GM19372 (cell line): Measurements from ENCODE around the gene APOL2.

ENCODE experiments used
- ATAC-seq: cut with Tn5 transposase; IDR thresholded peaks from one replicate; pipeline ENCODE4 v1.9.1; 2021; ENCODE audit warnings: mild to moderate bottlenecking, low read depth, moderate library complexity; ENCODE audit not compliant: unreplicated experiment

APOL2 gene

DNA sequence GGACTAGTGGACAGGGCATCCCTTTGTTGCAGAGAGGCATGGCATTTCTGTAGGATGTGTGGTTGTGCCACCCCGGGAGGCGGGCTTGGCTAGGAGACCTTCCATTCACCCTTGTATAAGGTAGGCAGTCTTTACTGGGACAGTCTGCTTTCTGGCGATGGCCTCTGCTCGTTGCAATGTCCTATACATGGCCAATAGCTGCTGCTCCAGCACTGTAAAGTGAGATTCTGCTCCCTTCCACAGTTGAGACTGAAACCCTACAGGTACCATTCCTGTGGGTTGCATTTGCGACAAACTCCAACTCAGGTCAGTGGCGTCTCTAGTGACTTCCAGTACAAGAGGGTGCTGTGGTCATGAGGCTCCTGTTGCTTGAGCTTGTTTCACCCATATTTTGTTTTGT is 58.4 kb downstream of the APOL2 start:
- no peak for ATAC-seq

DNA sequence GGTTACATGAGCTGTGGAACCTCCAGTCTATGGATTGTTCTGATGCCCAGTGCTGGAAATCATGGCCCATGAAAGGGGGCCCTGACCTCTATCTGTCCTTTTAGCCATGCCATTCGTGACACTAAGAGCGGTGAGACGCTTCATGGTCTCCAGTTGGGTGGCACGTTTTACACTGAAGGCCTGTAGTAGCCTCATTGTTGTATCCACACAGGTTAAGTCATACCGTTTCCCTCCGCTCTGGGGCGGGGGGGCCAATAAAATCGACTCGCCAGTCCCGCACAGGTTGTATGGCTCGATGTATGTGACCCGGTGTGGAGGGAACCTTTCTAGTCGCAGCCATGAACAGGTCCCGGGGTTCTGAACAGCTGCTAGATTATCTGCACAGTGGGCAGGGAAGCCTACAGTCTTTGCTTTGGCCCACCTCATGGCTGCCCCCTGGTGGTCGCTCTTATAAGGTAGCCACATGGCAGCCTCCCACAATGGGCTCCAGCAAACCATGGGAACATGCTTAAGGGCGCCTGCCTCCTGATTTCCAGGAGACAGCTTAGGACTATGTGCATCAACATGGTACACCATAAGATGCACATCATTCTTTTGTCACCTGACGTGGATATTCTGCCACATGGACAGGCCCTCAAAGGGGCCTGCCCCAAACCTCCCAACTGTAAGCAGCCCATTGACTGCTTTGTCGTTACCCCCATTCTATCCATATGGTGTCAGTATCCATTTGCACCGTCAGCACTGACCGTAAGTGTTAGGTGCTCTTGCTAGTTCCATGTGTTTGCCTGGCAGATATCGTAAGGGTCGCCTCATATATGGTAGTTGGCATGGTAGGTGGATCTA is 59.1 kb downstream of the APOL2 start:
- ATAC-seq, result no peak

DNA sequence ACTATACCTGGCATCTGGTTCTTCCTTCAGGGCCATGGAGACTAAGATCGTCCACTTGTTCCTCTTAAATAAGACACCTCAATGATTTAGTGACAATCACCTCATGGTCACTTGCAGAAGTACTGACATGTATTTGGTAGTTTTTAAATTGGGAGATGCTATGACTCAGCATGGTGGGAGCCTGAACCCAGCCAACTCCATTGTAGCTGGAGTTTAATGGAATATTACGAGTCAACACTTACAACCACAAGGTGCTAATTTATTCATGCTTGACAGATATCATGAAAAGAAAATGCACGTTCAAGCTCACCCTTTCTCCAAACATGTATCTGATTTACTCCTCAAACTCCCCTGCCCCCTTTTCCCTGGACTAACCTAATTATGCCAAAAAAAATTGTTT is 62.2 kb downstream of the APOL2 start:
- no peak for ATAC-seq
